ENCODE measurements around the gene NCF4. TPM values are rescaled to one million over a fixed set of nuclear protein-coding genes. Genes with fewer than 3 reads are reported as not detected.

The NCF4 gene
- total and polyA plus RNA-seq, 2 of the 4 experiments (the other 2 are of a cell fraction), result not detected

DNA sequence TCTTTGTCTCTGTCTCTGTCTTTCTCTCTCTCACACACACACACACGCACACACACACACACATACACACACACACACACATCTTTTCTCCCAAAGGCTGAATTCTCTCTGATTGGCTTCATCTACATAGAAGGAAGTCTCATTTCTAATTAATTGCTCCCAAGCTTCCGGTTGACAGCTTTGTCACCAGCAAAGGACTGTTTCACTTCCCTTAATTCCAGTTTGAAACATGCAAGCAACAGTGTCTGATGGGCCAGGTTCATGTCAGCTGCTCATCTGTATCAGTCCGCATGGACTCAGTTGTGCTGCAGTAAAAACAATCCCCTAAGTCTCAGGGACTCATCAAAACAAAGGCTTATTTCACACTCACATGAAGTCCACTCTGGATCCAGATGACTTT, 27.7 kb upstream of the NCF4 start:
- no peak overlapping the region for H3K4me2 ChIP-seq (ENCODE audit: low read depth, low read length)
- dilution Hi-C loops (cut with HindIII; ENCODE audit: low sequenced_read_pairs, unreplicated experiment) (no loop called here), in situ Hi-C loops (cut with MboI; ENCODE audit: low sequenced_read_pairs) (no loop called here), intact Hi-C loops (cut with micrococcal nuclease) (no loop called here)
- H2AFZ ChIP-seq (replicated peaks; ENCODE audit: low read length, poor library complexity), result no peak overlapping the region
- no peaks in the 10 kb centered on the region for H3K36me3 ChIP-seq (ENCODE audit: control insufficient read depth, insufficient read depth, low read length)
- no peak overlapping the region for H4K8ac ChIP-seq (ENCODE audit: low read depth in 2 of 2, low read length in 2 of 2)
- BruUV-seq (replicated peaks), result no TSS peak
- H2BK20ac ChIP-seq (ENCODE audit: low read depth, low read length), result no peak overlapping the region
- ATAC-seq (ENCODE audit: low read depth) (no peak), DNase-seq (no peak)
- no peak overlapping the region for H3K4ac ChIP-seq (ENCODE audit: low read depth, low read length)
- TF ChIP-seq MXI1 (IDR thresholded peaks at IDR 0.05; ENCODE audit: borderline replicate concordance, low read depth, low read length), result no peak
- TF ChIP-seq POLR2A (IDR thresholded peaks at IDR 0.05; ENCODE audit: low read depth, low read length), result no peak
- no peak for TF ChIP-seq CHD1 (IDR thresholded peaks at IDR 0.05; ENCODE audit: low read depth, low read length)
- no peak for TF ChIP-seq SMC3 (IDR thresholded peaks at IDR 0.05; ENCODE audit: low read depth, low read length)
- TF ChIP-seq NFE2L2 (IDR thresholded peaks at IDR 0.05; ENCODE audit: low read depth, low read length), result no peak
- no peak for TF ChIP-seq RCOR1 (IDR thresholded peaks at IDR 0.05; ENCODE audit: insufficient replicate concordance, low read length)
- TF ChIP-seq, protein P1, sequence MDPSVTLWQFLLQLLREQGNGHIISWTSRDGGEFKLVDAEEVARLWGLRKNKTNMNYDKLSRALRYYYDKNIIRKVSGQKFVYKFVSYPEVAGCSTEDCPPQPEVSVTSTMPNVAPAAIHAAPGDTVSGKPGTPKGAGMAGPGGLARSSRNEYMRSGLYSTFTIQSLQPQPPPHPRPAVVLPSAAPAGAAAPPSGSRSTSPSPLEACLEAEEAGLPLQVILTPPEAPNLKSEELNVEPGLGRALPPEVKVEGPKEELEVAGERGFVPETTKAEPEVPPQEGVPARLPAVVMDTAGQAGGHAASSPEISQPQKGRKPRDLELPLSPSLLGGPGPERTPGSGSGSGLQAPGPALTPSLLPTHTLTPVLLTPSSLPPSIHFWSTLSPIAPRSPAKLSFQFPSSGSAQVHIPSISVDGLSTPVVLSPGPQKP (IDR thresholded peaks at IDR 0.05; ENCODE audit: borderline replicate concordance, low read depth, low read length), result no peak
- TF ChIP-seq CEBPB (IDR thresholded peaks at IDR 0.05; ENCODE audit: low read depth, low read length), result no peak
- no peak for TF ChIP-seq RAD21 (IDR thresholded peaks at IDR 0.05; ENCODE audit: low read length)
- TF ChIP-seq MAZ (IDR thresholded peaks at IDR 0.05; ENCODE audit: borderline replicate concordance, low read depth, low read length), result no peak
- no peak for TF ChIP-seq RFX5 (IDR thresholded peaks at IDR 0.05; ENCODE audit: low read depth, low read length)
- TF ChIP-seq MAFK (IDR thresholded peaks at IDR 0.05; ENCODE audit: low read depth, low read length), result no peak
- TF ChIP-seq, protein P2, sequence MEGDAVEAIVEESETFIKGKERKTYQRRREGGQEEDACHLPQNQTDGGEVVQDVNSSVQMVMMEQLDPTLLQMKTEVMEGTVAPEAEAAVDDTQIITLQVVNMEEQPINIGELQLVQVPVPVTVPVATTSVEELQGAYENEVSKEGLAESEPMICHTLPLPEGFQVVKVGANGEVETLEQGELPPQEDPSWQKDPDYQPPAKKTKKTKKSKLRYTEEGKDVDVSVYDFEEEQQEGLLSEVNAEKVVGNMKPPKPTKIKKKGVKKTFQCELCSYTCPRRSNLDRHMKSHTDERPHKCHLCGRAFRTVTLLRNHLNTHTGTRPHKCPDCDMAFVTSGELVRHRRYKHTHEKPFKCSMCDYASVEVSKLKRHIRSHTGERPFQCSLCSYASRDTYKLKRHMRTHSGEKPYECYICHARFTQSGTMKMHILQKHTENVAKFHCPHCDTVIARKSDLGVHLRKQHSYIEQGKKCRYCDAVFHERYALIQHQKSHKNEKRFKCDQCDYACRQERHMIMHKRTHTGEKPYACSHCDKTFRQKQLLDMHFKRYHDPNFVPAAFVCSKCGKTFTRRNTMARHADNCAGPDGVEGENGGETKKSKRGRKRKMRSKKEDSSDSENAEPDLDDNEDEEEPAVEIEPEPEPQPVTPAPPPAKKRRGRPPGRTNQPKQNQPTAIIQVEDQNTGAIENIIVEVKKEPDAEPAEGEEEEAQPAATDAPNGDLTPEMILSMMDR (conservative IDR thresholded peaks at IDR 0.05; ENCODE audit: low read depth, low read length), result no peak
- no peak for TF ChIP-seq FOS (IDR thresholded peaks at IDR 0.05; ENCODE audit: low read depth, low read length)
- no peak for TF ChIP-seq BHLHE40 (IDR thresholded peaks at IDR 0.05; ENCODE audit: low read depth, low read length)
- TF ChIP-seq, protein P3, sequence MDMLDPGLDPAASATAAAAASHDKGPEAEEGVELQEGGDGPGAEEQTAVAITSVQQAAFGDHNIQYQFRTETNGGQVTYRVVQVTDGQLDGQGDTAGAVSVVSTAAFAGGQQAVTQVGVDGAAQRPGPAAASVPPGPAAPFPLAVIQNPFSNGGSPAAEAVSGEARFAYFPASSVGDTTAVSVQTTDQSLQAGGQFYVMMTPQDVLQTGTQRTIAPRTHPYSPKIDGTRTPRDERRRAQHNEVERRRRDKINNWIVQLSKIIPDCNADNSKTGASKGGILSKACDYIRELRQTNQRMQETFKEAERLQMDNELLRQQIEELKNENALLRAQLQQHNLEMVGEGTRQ (IDR thresholded peaks at IDR 0.05; ENCODE audit: low read depth, low read length), result no peak
- no peaks in the 10 kb centered on the region for H4K20me1 ChIP-seq (ENCODE audit: insufficient read depth, low read length)
- H3K9ac ChIP-seq (ENCODE audit: low read depth, low read length), result no peak overlapping the region
- ChIA-PET CTCF (no interaction called here), POLR2A (ENCODE audit: unreplicated experiment) (no interaction called here)
- no peak overlapping the region for H3K14ac ChIP-seq (replicated peaks; ENCODE audit: low read depth, low read length)
- H3K27ac ChIP-seq (ENCODE audit: insufficient read depth, low read length), result no peak overlapping the region
- no peaks in the 10 kb centered on the region for H3K79me1 ChIP-seq (ENCODE audit: low read depth in 1 of 2, low read length in 2 of 2)
- H2BK15ac ChIP-seq (ENCODE audit: low read depth, low read length), result no peak overlapping the region
- no peak overlapping the region for H3K4me3 ChIP-seq (ENCODE audit: insufficient read depth, low read depth, low read length)
- H4K5ac ChIP-seq (ENCODE audit: low read depth, low read length), result no peak overlapping the region
- no peaks in the 10 kb centered on the region for H3K4me1 ChIP-seq (ENCODE audit: control insufficient read depth, insufficient read depth, low read length)
- peaks cover 16% of the 10 kb centered on the region for H3K27me3 ChIP-seq (ENCODE audit: control insufficient read depth, insufficient read depth, low read length)
- no peak overlapping the region for H2BK5ac ChIP-seq (ENCODE audit: low read depth, low read length, poor library complexity, severe bottlenecking)
- no peak overlapping the region for H3K18ac ChIP-seq (ENCODE audit: low read depth, low read length)
- H2AK9ac ChIP-seq (replicated peaks; ENCODE audit: low read depth, low read length, poor library complexity), result no peak overlapping the region
- no peak overlapping the region for H2BK120ac ChIP-seq (ENCODE audit: low read depth, low read length)
- H3K9me1 ChIP-seq (ENCODE audit: insufficient read depth, low read length), result no peaks in the 10 kb centered on the region
- H2AK5ac ChIP-seq (ENCODE audit: low read depth, low read length), result no peak overlapping the region
- 86% methylated on average over 1 of the region's 3 CpGs; no CpG with 5 or more reads in 1 of the 2 experiments for WGBS, 2 experiments (ENCODE audit: extremely low coverage in 2 of 2, insufficient read length in 1 of 2)
- H3K56ac ChIP-seq (ENCODE audit: extremely low read depth, insufficient read depth, low read length), result no peak overlapping the region
- H4K91ac ChIP-seq (ENCODE audit: insufficient read depth, low read depth, low read length), result no peak overlapping the region
- H3K9me3 ChIP-seq (ENCODE audit: control insufficient read depth, insufficient read depth, low read length), result no peaks in the 10 kb centered on the region; the same call in 1 of the 2 replicates
- H3K23ac ChIP-seq (ENCODE audit: low read depth, low read length), result no peak overlapping the region

All from IMR-90 (cell line).